ENCODE measurements around the gene FSTL5. TPM values are rescaled to one million over a fixed set of nuclear protein-coding genes. Genes with fewer than 3 reads are reported as not detected.

The FSTL5 gene
- total and polyA plus RNA-seq, 2 experiments from 2014 or later: 0.12 to 0.59 TPM

- Histone ChIP-seq H3K36me3 (no peaks in the 10 kb centered on the region), H3K4me1 (ENCODE audit: low read depth) (no peaks in the 10 kb centered on the region), H3K27me3 (no peaks in the 10 kb centered on the region), H3K27ac (no peak overlapping the region), H3K4me3 (no peak overlapping the region), H3K9me3 (ENCODE audit: low read depth) (no peaks in the 10 kb centered on the region)
- no peak for TF ChIP-seq CTCF (IDR thresholded peaks at IDR 0.05; ENCODE audit: low read depth, low read length)
- DNase-seq (ENCODE audit: low read depth in 1 of 2, low spot score in 1 of 2): no peak
Observed at GRCh38 chr4:161829591-161829990, 334.2 kb downstream of the FSTL5 start.

GRCh38 chr4:161828061-161828460, 335.7 kb downstream of the FSTL5 start:
- Histone ChIP-seq H3K4me1 (ENCODE audit: low read depth) (no peaks in the 10 kb centered on the region), H3K9me3 (ENCODE audit: low read depth) (no peaks in the 10 kb centered on the region), H3K27me3 (no peaks in the 10 kb centered on the region), H3K27ac (no peak overlapping the region), H3K4me3 (no peak overlapping the region), H3K36me3 (no peaks in the 10 kb centered on the region)
- TF ChIP-seq CTCF (IDR thresholded peaks at IDR 0.05; ENCODE audit: low read depth, low read length): no peak
- peak in 1 of 2 donors; percentile 5 for DNase-seq (ENCODE audit: low read depth in 1 of 2, low spot score in 1 of 2)

- H3K4me3 ChIP-seq: no peak overlapping the region
- H3K4me1 ChIP-seq (ENCODE audit: low read depth): no peaks in the 10 kb centered on the region
- peak in 1 of 2 donors; percentile 18 for DNase-seq (ENCODE audit: low read depth in 1 of 2, low spot score in 1 of 2)
- H3K27ac ChIP-seq: no peak overlapping the region
- no peaks in the 10 kb centered on the region for H3K9me3 ChIP-seq (ENCODE audit: low read depth)
- no peaks in the 10 kb centered on the region for H3K27me3 ChIP-seq
- no peak for TF ChIP-seq CTCF (IDR thresholded peaks at IDR 0.05; ENCODE audit: low read depth, low read length)
- no peaks in the 10 kb centered on the region for H3K36me3 ChIP-seq
Observed at GRCh38 chr4:161827013-161827412, 336.8 kb downstream of the FSTL5 start.

GRCh38 chr4:161823450-161823849, 340.4 kb downstream of the FSTL5 start:
- no peak overlapping the region for H3K4me3 ChIP-seq
- no peaks in the 10 kb centered on the region for H3K27me3 ChIP-seq
- no peaks in the 10 kb centered on the region for H3K4me1 ChIP-seq (ENCODE audit: low read depth)
- no peak overlapping the region for H3K27ac ChIP-seq
- no peaks in the 10 kb centered on the region for H3K36me3 ChIP-seq
- TF ChIP-seq CTCF (IDR thresholded peaks at IDR 0.05; ENCODE audit: low read depth, low read length): no peak
- H3K9me3 ChIP-seq (ENCODE audit: low read depth): no peaks in the 10 kb centered on the region
- DNase-seq (ENCODE audit: low read depth in 1 of 2, low spot score in 1 of 2): no peak

- H3K27ac ChIP-seq: no peak overlapping the region
- H3K4me1 ChIP-seq (ENCODE audit: low read depth): no peaks in the 10 kb centered on the region
- no peak for TF ChIP-seq CTCF (IDR thresholded peaks at IDR 0.05; ENCODE audit: low read depth, low read length)
- no peaks in the 10 kb centered on the region for H3K36me3 ChIP-seq
- no peak for DNase-seq (ENCODE audit: low read depth in 1 of 2, low spot score in 1 of 2)
- no peak overlapping the region for H3K4me3 ChIP-seq
- no peaks in the 10 kb centered on the region for H3K27me3 ChIP-seq
- no peaks in the 10 kb centered on the region for H3K9me3 ChIP-seq (ENCODE audit: low read depth)
Observed at GRCh38 chr4:161822174-161822573, 341.6 kb downstream of the FSTL5 start.

GRCh38 chr4:161817914-161818313, 345.9 kb downstream of the FSTL5 start:
- no peak for DNase-seq (ENCODE audit: low read depth in 1 of 2, low spot score in 1 of 2)
- Histone ChIP-seq H3K36me3 (no peaks in the 10 kb centered on the region), H3K27ac (no peak overlapping the region), H3K4me1 (ENCODE audit: low read depth) (no peaks in the 10 kb centered on the region), H3K4me3 (no peak overlapping the region), H3K27me3 (no peaks in the 10 kb centered on the region), H3K9me3 (ENCODE audit: low read depth) (no peaks in the 10 kb centered on the region)
- TF ChIP-seq CTCF (IDR thresholded peaks at IDR 0.05; ENCODE audit: low read depth, low read length): no peak
